Skin epidermis (tissue), 12 donors: ENCODE results near the gene KRTAP10-11.
"Not testable (repeated sequence)": the region's sequence is repeated elsewhere in the genome, so short reads cannot be mapped to it uniquely, and the experiment has no call there.

ENCODE experiments used
- H3K27ac ChIP-seq, 21 experiments: fragments of 200-600 bp; sonication (generic) in 11 of 21; one replicate each; pipeline ENCODE4 v1.5.0; 2020; ENCODE audit warnings: mild to moderate bottlenecking in 3 of 21, inconsistent platforms in 2 of 21, moderate library complexity in 2 of 21
- H3K4me3 ChIP-seq, 7 experiments: fragments of 200-600 bp; sonication (generic) in 2 of 7; one replicate each; pipeline ENCODE4 v1.5.0; 2020; ENCODE audit warnings: inconsistent platforms in 2 of 7, mild to moderate bottlenecking in 2 of 7, moderate library complexity in 1 of 7

Gene KRTAP10-11

GRCh38 chr21:44646366-44647221 is at the start of gene KRTAP10-11:
KRTAP10-11 (plus strand) TSS chr21:44646414; CDS start chr21:44646459, 45 bp downstream.
- H3K4me3 ChIP-seq, H3K27ac ChIP-seq: not testable (repeated sequence)

GRCh38 chr21:44598061-44598460 is 48.2 kb upstream of the KRTAP10-11 start:
- Histone ChIP-seq H3K4me3 (no peak overlapping the region), H3K27ac (no peak overlapping the region)

- Histone ChIP-seq H3K4me3 (no peak overlapping the region), H3K27ac (no peak overlapping the region)
These were observed 46.8 kb upstream of the KRTAP10-11 start for GRCh38 chr21:44599264-44600029.

- not testable (repeated sequence) for H3K4me3 ChIP-seq, H3K27ac ChIP-seq
These were observed 45.9 kb upstream of the KRTAP10-11 start, which contains the start of gene KRTAP10-7 for GRCh38 chr21:44600118-44600978. KRTAP10-7 (plus strand) TSS chr21:44600597; CDS start chr21:44600622, 25 bp downstream.

GRCh38 chr21:44601091-44601490 is 45.1 kb upstream of the KRTAP10-11 start:
- not testable (repeated sequence) for H3K27ac ChIP-seq, H3K4me3 ChIP-seq

- H3K4me3 ChIP-seq = no peak overlapping the region
- no peak overlapping the region for H3K27ac ChIP-seq
These were observed 44.4 kb upstream of the KRTAP10-11 start for GRCh38 chr21:44601596-44602462.

- no peak overlapping the region for H3K27ac ChIP-seq
- H3K4me3 ChIP-seq = no peak overlapping the region
These were observed 43.8 kb upstream of the KRTAP10-11 start for GRCh38 chr21:44602463-44602850.

- H3K27ac ChIP-seq = no peak overlapping the region
- no peak overlapping the region for H3K4me3 ChIP-seq
These were observed 42.9 kb upstream of the KRTAP10-11 start for GRCh38 chr21:44603109-44603875.

GRCh38 chr21:44603911-44604310 is 42.3 kb upstream of the KRTAP10-11 start:
- H3K27ac ChIP-seq = no peak overlapping the region
- no peak overlapping the region for H3K4me3 ChIP-seq

GRCh38 chr21:44606495-44606894 is 39.7 kb upstream of the KRTAP10-11 start:
- Histone ChIP-seq H3K4me3 (no peak overlapping the region), H3K27ac (no peak overlapping the region)

GRCh38 chr21:44609193-44609592 is 37.0 kb upstream of the KRTAP10-11 start:
- no peak overlapping the region for H3K27ac ChIP-seq
- H3K4me3 ChIP-seq = no peak overlapping the region

- not testable (repeated sequence) for H3K27ac ChIP-seq, H3K4me3 ChIP-seq
These were observed 35.9 kb upstream of the KRTAP10-11 start for GRCh38 chr21:44610157-44610843.

- Histone ChIP-seq H3K4me3 (no peak overlapping the region), H3K27ac (no peak overlapping the region)
These were observed 34.7 kb upstream of the KRTAP10-11 start for GRCh38 chr21:44611551-44611950.

GRCh38 chr21:44612029-44612486 is 34.2 kb upstream of the KRTAP10-11 start, which contains the start of gene KRTAP10-8:
KRTAP10-8 (plus strand) TSS chr21:44612079; CDS start chr21:44612101, 22 bp downstream.
- H3K27ac ChIP-seq = no peak within 1 kb of the TSS
- no peak within 1 kb of the TSS for H3K4me3 ChIP-seq

GRCh38 chr21:44612669-44613229 is 33.5 kb upstream of the KRTAP10-11 start:
- Histone ChIP-seq H3K4me3 (no peak overlapping the region), H3K27ac (no peak overlapping the region)

GRCh38 chr21:44613386-44614155 is 32.6 kb upstream of the KRTAP10-11 start:
- Histone ChIP-seq H3K27ac (no peak overlapping the region), H3K4me3 (no peak overlapping the region)
